GM12878 (cell line): Measurements from ENCODE around the gene NAT8L. TPM values are rescaled to one million over a fixed set of nuclear protein-coding genes. Genes with fewer than 3 reads are reported as not detected.
A peak's percentile ranks its signal among the peaks of the same experiment; 100 is the strongest.

ENCODE experiments used
- ATAC-seq: fragments of 200-7000 bp; cut with Tn5 transposase; 3 replicates; pipeline ENCODE4 v1.9.1; 2020; ENCODE audit warnings: mild to moderate bottlenecking, moderate library complexity
- Bru-seq: library from RNA; stranded (reverse); fragments of 400-500 nt; gene quantifications from one replicate; lab custom pipeline; 2021; lab: Mats Ljungman, UMichigan
- BruChase-seq, 2 experiments: library from RNA; stranded (reverse); fragments of 400-500 nt; gene quantifications; one replicate each; lab custom pipeline; 2021; lab: Mats Ljungman, UMichigan
- BruUV-seq: library from RNA; stranded (reverse); fragments of 400-500 nt; replicated peaks from 2 replicates; lab custom pipeline; 2021; lab: Mats Ljungman, UMichigan
- CTCF ChIA-PET: fragments of 300-600 bp; sonication (Branson Sonifier 250); formaldehyde crosslinking; extraction: SDS; loops from one replicate; lab custom pipeline; 2021; ENCODE audit warnings: inconsistent platforms; lab: Yijun Ruan, JAX
- POLR2A ChIA-PET: fragments of 350-600 bp; formaldehyde crosslinking; extraction: SDS; loops from one replicate; lab custom pipeline; 2021; ENCODE audit warnings: inconsistent platforms; lab: Charles Lee
- RAD21 ChIA-PET: fragments of 300-600 bp; sonication (Branson Sonifier 250); formaldehyde crosslinking; loops from one replicate; lab custom pipeline; 2023; ENCODE audit warnings: antibody characterized with exemption; ENCODE audit not compliant: unreplicated experiment; lab: Charles Lee
- SMC1A ChIA-PET: fragments of 300-600 bp; sonication (Branson Sonifier 250); formaldehyde crosslinking; loops from one replicate; lab custom pipeline; 2023; ENCODE audit not compliant: unreplicated experiment, uncharacterized antibody; lab: Charles Lee
- DNase-seq: peaks from one replicate; pipeline ENCODE4 v3.0.0-alpha.2; 2011; ENCODE audit warnings: low read depth, low spot score
- FAIRE-seq: peaks from 3 replicates; lab custom pipeline; 2011; peaks lifted over from hg19 to GRCh38; lab: Jason Lieb, UNC
- H2AFZ ChIP-seq: 2 replicates; pipeline ENCODE4 v1.6.0; 2011; ENCODE audit warnings: low read depth, low read length, control low read depth; ENCODE audit not compliant: control insufficient read depth
- H3K27ac ChIP-seq: 2 replicates; pipeline ENCODE4 v1.5.1; 2011; ENCODE audit warnings: control low read depth; ENCODE audit not compliant: control insufficient read depth, insufficient read depth
- H3K27me3 ChIP-seq, 2 experiments: replicated peaks in 1 of 2; 2 replicates each; pipeline versions ENCODE4 v1.6.0 to v1.6.1; 2011; ENCODE audit warnings: low read length in 1 of 2; ENCODE audit not compliant: control insufficient read depth in 2 of 2, insufficient read depth in 2 of 2
- H3K36me3 ChIP-seq, 2 experiments: 2 replicates each; pipeline ENCODE4 v1.5.1; 2011; ENCODE audit warnings: low read length in 1 of 2; ENCODE audit not compliant: control insufficient read depth in 2 of 2, insufficient read depth in 2 of 2
- H3K4me1 ChIP-seq: 2 replicates; pipeline ENCODE4 v1.6.1; 2011; ENCODE audit warnings: mild to moderate bottlenecking, low read length, moderate library complexity, mixed read lengths; ENCODE audit not compliant: control insufficient read depth, insufficient read depth
- H3K4me2 ChIP-seq: 2 replicates; pipeline ENCODE4 v1.6.0; 2011; ENCODE audit warnings: control low read depth; ENCODE audit not compliant: control insufficient read depth, insufficient read depth
- H3K4me3 ChIP-seq: fragments of 200-600 bp; sonication (generic); 2 replicates; pipeline ENCODE4 v1.5.1; 2016
- H3K79me2 ChIP-seq: 2 replicates; pipeline ENCODE4 v1.6.0; 2011; ENCODE audit warnings: low read length; ENCODE audit not compliant: control insufficient read depth, insufficient read depth
- H3K9ac ChIP-seq: 2 replicates; pipeline ENCODE4 v1.8.0; 2011; ENCODE audit warnings: low read length, control low read depth, mixed read lengths; ENCODE audit not compliant: control insufficient read depth, insufficient read depth
- H3K9me3 ChIP-seq: replicated peaks from 3 replicates; pipeline ENCODE4 v1.5.1; 2011; ENCODE audit warnings: mild to moderate bottlenecking, low read length; ENCODE audit not compliant: control insufficient read depth, insufficient read depth
- H4K20me1 ChIP-seq: 2 replicates; pipeline ENCODE4 v1.6.0; 2011; ENCODE audit not compliant: control insufficient read depth, insufficient read depth
- E2F8 ChIP-seq: fragments of 450-650 bp; IDR thresholded peaks from 2 replicates; pipeline ENCODE4 v1.6.1; 2018; ENCODE audit warnings: mild to moderate bottlenecking, low read depth, moderate library complexity; ENCODE audit not compliant: partially characterized antibody
- EGR1 ChIP-seq, 2 experiments: IDR thresholded peaks; 1 replicate in 1 of 2; 2 replicates in 1 of 2; pipeline ENCODE4 v1.6.1; 2011 to 2012; ENCODE audit warnings: low read depth in 2 of 2, low read length in 2 of 2, borderline replicate concordance in 1 of 2, mild to moderate bottlenecking in 1 of 2, moderate library complexity in 1 of 2
- RELA ChIP-seq: fragments of 450-650 bp; IDR thresholded peaks from 2 replicates; pipeline ENCODE4 v1.8.0; 2014; ENCODE audit warnings: borderline replicate concordance; ENCODE audit not compliant: partially characterized antibody
- TCF7 ChIP-seq: IDR thresholded peaks from 2 replicates; pipeline ENCODE4 v1.6.1; 2014; ENCODE audit warnings: antibody characterized with exemption, borderline replicate concordance
- WGBS: methylation state at CpG from one replicate; pipeline ENCODE4 v1.1.6; 2016; ENCODE audit warnings: low lambda C conversion rate; ENCODE audit not compliant: insufficient replicate concordance, insufficient coverage; ENCODE audit errors: missing lambda C conversion rate; 5-methylcytosine and 5-hydroxymethylcytosine counted together
- in situ Hi-C: fragments of 300-500 bp; cut with MboI; formaldehyde crosslinking; loops from 9 replicates; pipeline ENCODE4 v1.14.3; 2018; ENCODE audit warnings: mixed read lengths
- intact Hi-C: fragments of 100-400 bp; cut with micrococcal nuclease; formaldehyde crosslinking; loops from one replicate; pipeline ENCODE4 v1.14.2; 2022; ENCODE audit not compliant: unreplicated experiment
- long read RNA-seq, 2 experiments: library from polyadenylated mRNA; unstranded; transcript quantifications; one replicate each; pipeline ENCODE4 v2.0.0, GENCODE V29; 2019 to 2020
- polyA minus RNA-seq, 3 experiments: library from RNA; depleted of rRNA, polyadenylated mRNA; stranded (reverse); fragments of >200 nt; gene quantifications; 2 replicates each; pipeline ENCODE4 v1.2.3, GENCODE V29; 2011
- polyA plus RNA-seq, 11 experiments: library from polyadenylated mRNA; depleted of rRNA in 4 of 11; unstranded in 6 of 11; stranded (reverse) in 5 of 11; fragments of >200 nt; fragmentation: Nextera tagmentation in 4 of 11; fragmentation: Illumina TruSeq in 1 of 11; extraction: Ambion mirVana in 4 of 11; extraction: Trizol in 1 of 11; gene quantifications; 1 replicate in 1 of 11; 2 replicates in 10 of 11; pipeline versions ENCODE4 v1.2.1 to v1.2.3, GENCODE V29; 2011 to 2016; ENCODE audit warnings: inconsistent platforms in 2 of 11, missing spikeins in 2 of 11, low read depth in 1 of 11
- total RNA-seq, 4 experiments: library from RNA; depleted of rRNA in 3 of 4; stranded (reverse); fragments of >200 nt in 3 of 4; fragmentation: Illumina TruSeq in 1 of 4; extraction: Trizol in 1 of 4; gene quantifications; 2 replicates each; pipeline versions ENCODE4 v1.2.1 to v1.2.3, GENCODE V29; 2013 to 2021

Gene NAT8L
- 0.21 TPM in 1 of 2 replicates, not detected in the other for total RNA-seq (2013; cell fraction: nucleolus; rRNA removed)
- total RNA-seq (2014; rRNA removed): under 0.01 and 0.11 TPM in 2 replicates
- not detected in 2 replicates for total RNA-seq (2014; rRNA removed; fragmentation: Illumina TruSeq; extraction: Trizol)
- total RNA-seq (2021): 0.19 and 0.31 TPM in 2 replicates
- 0.12 TPM for polyA plus RNA-seq (2011; ENCODE audit: low read depth)
- 0.09 and 0.14 TPM in 2 replicates for polyA plus RNA-seq (2011; rRNA removed)
- 0.18 and 0.23 TPM in 2 replicates for polyA plus RNA-seq (2011; cell fraction: cytosol; rRNA removed)
- polyA plus RNA-seq (2011; cell fraction: nucleus; rRNA removed): 0.57 and 0.59 TPM in 2 replicates
- polyA plus RNA-seq (2012): 0.14 and 0.20 TPM in 2 replicates
- polyA plus RNA-seq (2014; fragmentation: Illumina TruSeq; extraction: Trizol): 0.01 and 0.03 TPM in 2 replicates
- not detected for polyA plus RNA-seq (2014; fragmentation: Nextera tagmentation; extraction: Ambion mirVana)
- polyA plus RNA-seq (2014; rRNA removed): 0.08 and 0.10 TPM in 2 replicates
- polyA plus RNA-seq (2016; fragmentation: Nextera tagmentation; extraction: Ambion mirVana): not detected
- polyA minus RNA-seq (2011; rRNA and poly(A)+ RNA removed): 0.46 and 3.9 TPM in 2 replicates
- 0.21 TPM in 1 of 2 replicates, not detected in the other for polyA minus RNA-seq (2011; cell fraction: cytosol; rRNA and poly(A)+ RNA removed)
- 0.12 and 0.19 TPM in 2 replicates for polyA minus RNA-seq (2011; cell fraction: nucleus; rRNA and poly(A)+ RNA removed)
- percentile 17 among the genes with signal in this experiment for Bru-seq, nascent RNA
- not detected for BruChase-seq, experiment 1, labeled RNA remaining after a 6-hour chase
- percentile 12 among the genes with signal in this experiment for BruChase-seq, experiment 2, labeled RNA remaining after a 2-hour chase
- long read RNA-seq, experiment 1: 0 reads
- long read RNA-seq, experiment 2: 0 reads

- BruUV-seq: no TSS peak
- no peak within 1 kb of the TSS for H3K27ac ChIP-seq
- H3K4me2 ChIP-seq: peak within 1 kb of the TSS; percentile 25; the same call in 1 of the 2 replicates
- CTCF ChIA-PET: no interaction called here
- intact Hi-C loops: no loop called here
- SMC1A ChIA-PET: no interaction called here
- no peaks in the 10 kb centered on the region for H4K20me1 ChIP-seq
- in situ Hi-C loops: no loop called here
- no peak for TF ChIP-seq RELA
- no peak for TF ChIP-seq E2F8
- no peak for TF ChIP-seq TCF7
- TF ChIP-seq EGR1 (IDR thresholded peaks at IDR 0.05; ENCODE audit: borderline replicate concordance in 1 of 2, low read depth in 2 of 2, low read length in 2 of 2): peak in 1 of 2 experiments; percentile 83; a peak in 2 of 3 replicates
- H3K27me3 ChIP-seq: peaks cover 2 to 3% of the 10 kb centered on the region in 2 experiments; a peak in 3 of 4 replicates
- H2AFZ ChIP-seq: no peak within 1 kb of the TSS
- H3K4me1 ChIP-seq: no peaks in the 10 kb centered on the region
- DNase-seq (no peak), ATAC-seq (peak; percentile 53; the same call in 1 of the 3 replicates), FAIRE-seq (no peak)
- no peaks in the 10 kb centered on the region for H3K79me2 ChIP-seq
- H3K9me3 ChIP-seq: no peaks in the 10 kb centered on the region
- no peaks in the 10 kb centered on the region for H3K36me3 ChIP-seq
- WGBS: no CpG with 5 or more reads among the region's 119 CpGs
- RAD21 ChIA-PET: no interaction called here
- POLR2A ChIA-PET: interaction anchor here (0.6 kb wide), 1 partner anchor 1247 kb away, joined by 3 read pairs; no protein-coding TSS in a partner anchor
- H3K4me3 ChIP-seq: no peak within 1 kb of the TSS
- H3K9ac ChIP-seq: no peak within 1 kb of the TSS
Observed at GRCh38 chr4:2059046-2059725, at the start of gene NAT8L. Gene NAT8L (plus strand): TSS chr4:2059327. CDS start chr4:2059512, 185 bp downstream.
